ENCODE data around the gene SLC26A1.

DNA sequence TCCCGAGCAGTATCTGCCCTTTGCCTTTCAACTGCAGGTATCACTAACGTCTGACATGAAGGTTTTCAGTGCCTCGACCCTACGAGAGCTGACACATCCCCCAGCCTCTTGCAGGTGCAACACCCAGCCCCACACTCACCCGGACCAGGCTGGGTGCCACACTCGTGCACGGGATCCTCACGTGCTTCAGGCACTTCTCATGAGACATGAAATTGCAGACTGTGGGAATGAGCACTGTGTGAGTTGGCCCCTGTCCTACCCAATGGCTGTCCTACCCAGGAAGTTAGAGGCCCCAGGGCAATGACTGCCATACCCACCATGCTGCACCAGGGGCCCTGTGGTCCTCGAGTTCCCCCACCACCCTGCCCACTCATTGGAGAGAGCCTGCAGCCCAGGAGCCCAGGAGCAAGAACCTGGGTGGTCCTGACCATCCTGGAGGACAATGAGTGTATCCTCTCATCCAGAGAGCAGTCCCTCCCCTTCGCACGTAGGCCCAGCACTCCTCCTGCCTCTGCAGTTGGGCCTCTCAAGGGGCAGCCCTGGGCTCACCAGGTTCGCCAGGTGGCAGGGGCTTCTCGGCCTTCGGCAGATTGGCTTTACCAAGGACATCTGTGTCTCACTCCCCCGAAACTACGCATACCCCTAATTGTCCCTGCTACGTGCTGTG is 22.2 kb downstream of the SLC26A1 start:
- TF ChIP-seq CTCF (IDR thresholded peaks at IDR 0.05) = no peak
- TF ChIP-seq POLR2A (IDR thresholded peaks at IDR 0.05) = no peak
- no peak for TF ChIP-seq POLR2AphosphoS5 (IDR thresholded peaks at IDR 0.05)

All from gastroesophageal sphincter (tissue), 3 donors.